MM.1S (cell line): ENCODE measurements around the gene PRXL2A.

Experiments used
- DNase-seq: peaks from one replicate; pipeline ENCODE4 v3.0.0-alpha.2; 2015
- H2AFZ ChIP-seq: fragments of 300-600 bp; sonication (generic); 2 replicates; pipeline ENCODE4 v1.6.0; 2016; ENCODE audit warnings: antibody characterized with exemption, low read length
- H3F3A ChIP-seq: fragments of 300-600 bp; sonication (generic); 2 replicates; pipeline ENCODE4 v1.6.1; 2016; ENCODE audit warnings: mild to moderate bottlenecking, antibody characterized with exemption, low read length, moderate library complexity, mixed read lengths; ENCODE audit not compliant: insufficient read depth
- H3K27ac ChIP-seq: fragments of 300-600 bp; sonication (generic); 2 replicates; pipeline ENCODE4 v1.5.1; 2016; ENCODE audit warnings: mild to moderate bottlenecking, low read length
- H3K27me3 ChIP-seq: fragments of 300-600 bp; sonication (generic); replicated peaks from 2 replicates; pipeline ENCODE4 v1.6.0; 2016; ENCODE audit warnings: low read length; ENCODE audit not compliant: insufficient read depth
- H3K36me3 ChIP-seq: fragments of 300-600 bp; sonication (generic); replicated peaks from 2 replicates; pipeline ENCODE4 v1.6.1; 2016; ENCODE audit warnings: mild to moderate bottlenecking, low read length, mixed read lengths; ENCODE audit not compliant: insufficient read depth
- H3K4me1 ChIP-seq: fragments of 300-600 bp; sonication (generic); 2 replicates; pipeline ENCODE4 v1.6.1; 2016; ENCODE audit warnings: low read length, mixed read lengths
- H3K4me2 ChIP-seq: fragments of 300-600 bp; sonication (generic); 2 replicates; pipeline ENCODE4 v1.6.0; 2016; ENCODE audit warnings: low read depth, low read length
- H3K4me3 ChIP-seq: fragments of 300-600 bp; sonication (generic); 2 replicates; pipeline ENCODE4 v1.5.1; 2016; ENCODE audit warnings: low read length, mixed read lengths
- H3K79me2 ChIP-seq: fragments of 300-600 bp; sonication (generic); 2 replicates; pipeline ENCODE4 v1.6.1; 2016; ENCODE audit warnings: mixed run types, low read length, mixed read lengths
- H3K9ac ChIP-seq: fragments of 300-600 bp; sonication (generic); 2 replicates; pipeline ENCODE4 v1.6.1; 2016; ENCODE audit warnings: low read length, mixed read lengths
- H3K9me2 ChIP-seq: fragments of 300-600 bp; sonication (generic); replicated peaks from 2 replicates; pipeline ENCODE4 v1.6.1; 2016; ENCODE audit warnings: mild to moderate bottlenecking, low read length, mixed read lengths; ENCODE audit not compliant: insufficient read depth
- H3K9me3 ChIP-seq: fragments of 300-600 bp; sonication (generic); replicated peaks from 2 replicates; pipeline ENCODE4 v1.6.1; 2016; ENCODE audit warnings: mild to moderate bottlenecking, low read length, mixed read lengths; ENCODE audit not compliant: insufficient read depth
- H4K20me1 ChIP-seq: fragments of 300-600 bp; sonication (generic); 2 replicates; pipeline ENCODE4 v1.6.1; 2016; ENCODE audit warnings: mild to moderate bottlenecking, low read length, moderate library complexity, mixed read lengths; ENCODE audit not compliant: insufficient read depth
- EZH2 ChIP-seq: fragments of 300-600 bp; sonication (generic); optimal IDR thresholded peaks from 2 replicates; pipeline ENCODE3; 2017; ENCODE audit warnings: low read depth, mild to moderate bottlenecking, antibody characterized with exemption, low read length, mixed read lengths
- EZH2phosphoT487 ChIP-seq: fragments of 300-600 bp; sonication (generic); IDR thresholded peaks from 2 replicates; pipeline ENCODE4 v1.6.1; 2018; ENCODE audit warnings: antibody characterized with exemption, low read length
- TF ChIP-seq, protein P1 (sequence below): fragments of 300-600 bp; sonication (generic); IDR thresholded peaks from 2 replicates; pipeline ENCODE4 v1.5.1; 2016; ENCODE audit warnings: antibody characterized with exemption, low read length, mixed read lengths

The PRXL2A gene

GRCh38 chr10:80453842-80454512 is 45.6 kb downstream of the PRXL2A start, which contains the start of gene TSPAN14:
TSPAN14 (plus strand) TSS chr10:80454310; CDS start chr10:80489234, 34,924 bp downstream.
- peaks cover 8% of the 10 kb centered on the region for H3F3A ChIP-seq
- H3K4me2 ChIP-seq: peak within 1 kb of the TSS; percentile 85
- H3K27ac ChIP-seq: no peak within 1 kb of the TSS; the same call in 1 of the 2 replicates
- DNase-seq: peak; percentile 85
- H3K9me3 ChIP-seq: no peaks in the 10 kb centered on the region
- H3K9ac ChIP-seq: peak within 1 kb of the TSS; percentile 75
- no peaks in the 10 kb centered on the region for H3K27me3 ChIP-seq
- H4K20me1 ChIP-seq: no peaks in the 10 kb centered on the region
- H2AFZ ChIP-seq: peak within 1 kb of the TSS; percentile 89
- TF ChIP-seq EZH2 (no peak), EZH2phosphoT487 (no peak)
- TF ChIP-seq, protein P1, sequence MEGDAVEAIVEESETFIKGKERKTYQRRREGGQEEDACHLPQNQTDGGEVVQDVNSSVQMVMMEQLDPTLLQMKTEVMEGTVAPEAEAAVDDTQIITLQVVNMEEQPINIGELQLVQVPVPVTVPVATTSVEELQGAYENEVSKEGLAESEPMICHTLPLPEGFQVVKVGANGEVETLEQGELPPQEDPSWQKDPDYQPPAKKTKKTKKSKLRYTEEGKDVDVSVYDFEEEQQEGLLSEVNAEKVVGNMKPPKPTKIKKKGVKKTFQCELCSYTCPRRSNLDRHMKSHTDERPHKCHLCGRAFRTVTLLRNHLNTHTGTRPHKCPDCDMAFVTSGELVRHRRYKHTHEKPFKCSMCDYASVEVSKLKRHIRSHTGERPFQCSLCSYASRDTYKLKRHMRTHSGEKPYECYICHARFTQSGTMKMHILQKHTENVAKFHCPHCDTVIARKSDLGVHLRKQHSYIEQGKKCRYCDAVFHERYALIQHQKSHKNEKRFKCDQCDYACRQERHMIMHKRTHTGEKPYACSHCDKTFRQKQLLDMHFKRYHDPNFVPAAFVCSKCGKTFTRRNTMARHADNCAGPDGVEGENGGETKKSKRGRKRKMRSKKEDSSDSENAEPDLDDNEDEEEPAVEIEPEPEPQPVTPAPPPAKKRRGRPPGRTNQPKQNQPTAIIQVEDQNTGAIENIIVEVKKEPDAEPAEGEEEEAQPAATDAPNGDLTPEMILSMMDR: no peak
- H3K36me3 ChIP-seq: no peaks in the 10 kb centered on the region
- peaks cover 13% of the 10 kb centered on the region for H3K4me1 ChIP-seq
- peak within 1 kb of the TSS; percentile 71 for H3K4me3 ChIP-seq
- no peaks in the 10 kb centered on the region for H3K9me2 ChIP-seq
- peaks cover 23% of the 10 kb centered on the region for H3K79me2 ChIP-seq

GRCh38 chr10:80454513-80455460 is 46.4 kb downstream of the PRXL2A start:
- Histone ChIP-seq H3K36me3 (no peaks in the 10 kb centered on the region), H3K9me2 (no peaks in the 10 kb centered on the region), H2AFZ (peak overlapping the region; percentile 89), H3K9me3 (no peaks in the 10 kb centered on the region), H3K4me3 (peak overlapping the region; percentile 71), H3K4me1 (peaks cover 13% of the 10 kb centered on the region), H4K20me1 (no peaks in the 10 kb centered on the region), H3K79me2 (peaks cover 28% of the 10 kb centered on the region), H3K4me2 (peak overlapping the region; percentile 85), H3F3A (peaks cover 11% of the 10 kb centered on the region), H3K27ac (no peak overlapping the region; the same call in 1 of the 2 replicates), H3K9ac (peak overlapping the region; percentile 75), H3K27me3 (no peaks in the 10 kb centered on the region)
- TF ChIP-seq, protein P1: no peak
- DNase-seq: peak; percentile 30

- no peaks in the 10 kb centered on the region for H4K20me1 ChIP-seq
- H3K9me2 ChIP-seq: no peaks in the 10 kb centered on the region
- TF ChIP-seq, protein P1: no peak
- TF ChIP-seq EZH2phosphoT487 (no peak), EZH2 (no peak)
- H3K79me2 ChIP-seq: peaks cover 38% of the 10 kb centered on the region
- peak overlapping the region; percentile 89; the same call in 1 of the 2 replicates for H2AFZ ChIP-seq
- H3K4me1 ChIP-seq: peaks cover 13% of the 10 kb centered on the region
- DNase-seq: no peak
- H3K4me3 ChIP-seq: peak overlapping the region; percentile 71
- H3F3A ChIP-seq: peaks cover 11% of the 10 kb centered on the region
- no peaks in the 10 kb centered on the region for H3K36me3 ChIP-seq
- H3K9ac ChIP-seq: peak overlapping the region; percentile 75; the same call in 1 of the 2 replicates
- H3K27me3 ChIP-seq: no peaks in the 10 kb centered on the region
- H3K4me2 ChIP-seq: peak overlapping the region; percentile 85
- no peaks in the 10 kb centered on the region for H3K9me3 ChIP-seq
- H3K27ac ChIP-seq: no peak overlapping the region
These were observed 47.4 kb downstream of the PRXL2A start for GRCh38 chr10:80455461-80456349.
